GF-D8 (cell line): ENCODE results near the gene IMMP2L.

Experiments used
- DNase-seq: peaks from one replicate; lab custom pipeline; 2025; lab: John Stamatoyannopoulos, UW

The IMMP2L gene

GRCh38 chr7:110800984-110801383, 761.3 kb downstream of the IMMP2L start:
- DNase-seq: no peak

DNA sequence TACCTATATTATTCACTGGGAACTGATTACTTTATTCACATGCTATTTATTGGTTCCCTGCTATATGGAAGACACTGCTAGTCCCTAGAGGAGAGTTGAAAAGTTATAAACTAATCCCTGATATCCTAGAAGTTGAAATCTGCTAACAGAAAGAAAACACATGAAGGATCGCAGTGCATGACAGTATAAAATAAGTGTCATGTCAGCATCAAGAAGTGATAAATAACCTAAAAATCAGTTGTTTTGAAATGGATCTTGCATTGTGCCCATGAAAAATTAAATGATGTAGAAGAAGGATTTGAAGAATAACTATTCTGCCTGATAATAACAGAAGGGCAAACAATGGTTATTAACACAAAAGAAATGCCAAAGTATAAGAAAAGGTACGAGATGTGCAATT, 764.6 kb downstream of the IMMP2L start:
- no peak for DNase-seq

GRCh38 chr7:110790992-110791391, 771.3 kb downstream of the IMMP2L start:
- DNase-seq: no peak

DNA sequence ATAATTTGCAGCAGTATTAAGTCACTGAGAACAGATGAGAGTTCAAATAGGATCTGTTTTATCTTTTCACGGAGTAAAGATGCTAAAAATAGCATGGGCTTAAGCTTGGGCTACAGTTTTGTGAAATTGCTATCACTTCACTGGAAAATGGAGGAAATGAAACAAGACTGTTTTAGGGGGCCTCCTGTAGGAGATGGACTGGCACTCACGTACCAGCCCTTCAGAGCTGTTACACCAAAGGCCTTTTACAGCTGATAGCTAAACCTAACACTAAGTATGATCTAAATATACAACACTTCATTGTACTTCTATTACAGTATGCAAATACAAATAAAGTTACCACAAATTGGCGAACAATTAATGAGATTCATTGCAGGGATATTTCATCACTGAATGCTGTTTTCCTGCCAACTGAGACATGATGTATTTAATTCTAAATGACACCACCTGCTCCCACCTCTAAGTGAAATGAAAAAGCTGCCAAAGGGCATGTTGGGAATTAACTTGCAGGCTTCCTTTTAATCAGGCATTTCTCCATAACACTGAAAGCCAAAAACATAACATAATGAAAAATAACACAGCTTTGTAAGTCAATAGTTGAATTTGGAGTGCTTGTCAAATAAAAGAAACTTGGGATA, 775.8 kb downstream of the IMMP2L start:
- DNase-seq: no peak

- no peak for DNase-seq
These were observed 777.5 kb downstream of the IMMP2L start for GRCh38 chr7:110784749-110785148.

GRCh38 chr7:110780712-110781111, 781.6 kb downstream of the IMMP2L start:
- DNase-seq: no peak

GRCh38 chr7:110779339-110779738, 783.0 kb downstream of the IMMP2L start:
- DNase-seq: no peak

DNA sequence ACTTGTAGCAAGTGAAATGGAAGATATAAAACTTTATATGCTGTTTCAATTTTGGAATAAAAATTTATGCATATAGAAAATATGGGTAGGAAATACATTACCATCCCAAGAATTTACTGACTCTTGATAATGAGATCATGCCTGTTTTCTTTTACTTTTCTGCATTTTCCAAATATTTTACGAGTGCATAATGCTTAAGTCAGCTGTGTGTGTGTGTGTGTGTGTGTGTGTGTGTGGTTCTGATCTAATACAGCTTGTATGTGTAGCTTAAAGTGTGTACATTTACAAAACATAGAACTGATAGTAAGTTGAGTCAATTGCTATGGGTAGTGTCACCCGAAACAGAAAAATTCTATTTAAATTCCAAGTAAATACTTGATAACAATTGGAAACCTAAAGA, 787.2 kb downstream of the IMMP2L start:
- no peak for DNase-seq

- no peak for DNase-seq
These were observed 788.2 kb downstream of the IMMP2L start for GRCh38 chr7:110774071-110774470.

DNA sequence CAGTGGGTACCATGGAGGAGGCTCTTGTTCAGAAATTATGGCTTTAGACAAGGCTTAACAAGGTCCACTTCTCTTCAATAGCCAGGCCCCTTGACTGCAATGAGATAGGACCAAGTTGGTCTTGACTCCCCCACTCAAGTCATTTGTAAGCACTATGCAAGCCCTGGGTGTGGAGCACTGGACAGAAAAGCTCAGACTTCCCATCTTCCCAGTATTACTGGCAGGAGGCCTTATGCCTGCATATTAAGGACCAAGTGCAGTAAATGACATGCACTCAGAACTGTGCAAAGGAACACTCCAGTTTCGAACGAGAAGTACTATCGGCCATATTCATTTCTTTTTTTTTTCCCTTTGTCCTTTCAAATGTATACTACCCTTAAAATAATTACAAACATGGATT, 789.7 kb downstream of the IMMP2L start:
- DNase-seq: no peak

- DNase-seq: no peak
These were observed 790.6 kb downstream of the IMMP2L start for GRCh38 chr7:110771717-110772116.

- DNase-seq: no peak
These were observed 794.7 kb downstream of the IMMP2L start for GRCh38 chr7:110767550-110768110.

DNA sequence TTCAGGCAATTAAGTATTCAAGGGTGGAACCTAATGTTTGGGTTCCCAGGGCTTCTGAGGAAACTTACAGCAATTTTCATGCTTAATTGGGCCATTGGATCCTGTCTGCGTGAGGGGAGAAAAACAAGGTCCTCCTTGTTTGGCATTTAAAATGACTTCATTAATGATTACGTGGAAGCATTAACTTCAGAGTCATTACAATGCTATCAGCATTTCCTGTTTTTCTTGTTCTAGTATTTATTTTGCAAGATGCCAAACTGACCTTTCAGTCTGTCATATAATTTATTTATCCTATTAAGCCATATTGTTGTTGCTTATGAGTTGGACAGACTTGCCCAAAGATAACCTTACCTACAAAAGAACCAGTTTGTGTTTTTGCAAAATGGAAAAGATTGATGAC, 795.4 kb downstream of the IMMP2L start:
- no peak for DNase-seq

DNA sequence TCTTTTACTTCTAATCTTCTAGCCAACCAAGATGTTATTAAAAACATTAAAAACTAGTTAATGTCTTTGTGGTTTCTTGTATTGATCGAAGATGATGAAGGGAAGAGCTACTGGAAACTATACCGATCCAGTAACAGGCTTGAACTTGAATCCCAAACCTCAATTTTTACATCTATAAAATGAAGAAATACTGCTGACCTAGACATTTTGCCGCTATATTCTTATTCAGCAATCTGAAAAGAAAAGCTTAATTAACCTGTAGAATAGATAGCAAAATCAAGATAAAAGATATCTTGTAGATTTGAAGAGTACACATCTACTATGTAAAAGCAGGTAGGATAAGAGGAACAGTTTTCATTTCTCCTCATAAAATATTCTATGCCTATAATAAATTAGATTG, 797.4 kb downstream of the IMMP2L start:
- DNase-seq: no peak

DNA sequence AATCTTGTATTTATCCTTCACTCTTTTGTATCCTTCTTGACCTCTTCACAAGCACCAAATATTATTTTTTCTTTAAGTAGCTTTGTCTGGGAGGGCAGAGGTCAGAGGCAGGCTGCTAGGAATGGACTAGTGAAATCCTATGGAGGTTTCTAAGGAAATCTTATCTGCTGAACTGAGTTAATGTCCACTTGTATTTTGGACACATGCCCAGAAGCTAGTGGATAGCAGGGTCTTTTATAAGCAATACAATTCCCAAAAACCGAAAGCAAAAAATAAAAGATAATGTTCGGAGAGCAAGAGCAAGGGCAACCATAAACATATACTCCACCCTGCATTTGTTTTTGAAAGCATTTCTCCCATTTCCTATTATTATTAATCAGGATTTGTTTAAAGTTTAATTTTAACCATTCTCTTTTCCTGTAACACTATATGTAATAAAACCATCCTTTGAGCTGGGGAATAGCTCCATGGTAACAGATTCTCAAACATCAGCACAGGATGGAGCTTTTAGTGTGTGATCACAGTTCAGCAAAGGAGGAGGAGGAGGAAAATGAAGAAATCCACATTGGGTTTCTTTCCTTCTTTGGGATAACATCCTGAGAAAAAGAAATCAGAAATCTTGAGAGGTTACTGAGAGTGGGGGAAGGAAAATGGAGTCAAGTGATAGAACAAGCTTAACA, 799.6 kb downstream of the IMMP2L start:
- no peak for DNase-seq

- no peak for DNase-seq
These were observed 802.0 kb downstream of the IMMP2L start for GRCh38 chr7:110760341-110760740.

- no peak for DNase-seq
These were observed 803.2 kb downstream of the IMMP2L start for GRCh38 chr7:110759069-110759468.

DNA sequence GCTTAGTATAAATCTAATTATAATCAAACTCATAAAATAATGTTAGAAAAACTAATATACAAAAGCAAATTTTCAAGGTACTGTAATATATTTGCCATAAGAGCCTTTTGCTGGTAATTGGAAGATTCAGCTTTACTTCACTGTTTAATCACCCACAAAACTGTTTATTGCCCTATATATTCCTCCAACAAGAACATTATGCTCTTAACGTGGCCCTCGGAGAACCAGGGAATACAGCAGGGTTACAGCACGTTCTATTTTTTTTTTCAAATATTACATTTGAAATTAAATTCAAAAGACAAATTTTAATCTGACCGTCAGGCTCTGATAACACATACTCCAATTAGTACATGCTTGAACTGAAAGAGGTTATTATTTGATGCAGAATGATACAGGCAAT, 807.6 kb downstream of the IMMP2L start:
- DNase-seq: no peak

GRCh38 chr7:110750931-110751605, 811.2 kb downstream of the IMMP2L start:
- DNase-seq: no peak

GRCh38 chr7:110733221-110733620, 829.1 kb downstream of the IMMP2L start:
- peak; percentile 3 for DNase-seq

- DNase-seq: no peak
These were observed 837.5 kb downstream of the IMMP2L start for GRCh38 chr7:110724811-110725210.

DNA sequence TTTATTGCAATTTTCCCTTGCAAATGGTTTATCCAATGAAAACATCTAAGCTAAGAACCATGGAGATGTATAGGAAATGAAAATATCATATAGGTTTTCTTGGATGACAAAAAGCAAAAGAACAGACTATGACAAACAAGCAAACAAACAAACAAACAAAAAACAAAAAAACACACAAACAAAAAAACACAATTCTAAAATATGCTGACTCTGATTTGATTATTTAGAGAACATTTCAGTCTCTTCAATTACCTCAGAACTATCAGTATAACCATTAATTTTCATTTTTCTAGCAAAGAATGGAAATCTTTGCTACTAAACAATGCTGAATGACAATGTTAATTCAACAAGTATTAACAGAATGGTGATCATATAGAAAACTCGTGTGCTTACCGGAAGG, 840.9 kb downstream of the IMMP2L start:
- DNase-seq: no peak

DNA sequence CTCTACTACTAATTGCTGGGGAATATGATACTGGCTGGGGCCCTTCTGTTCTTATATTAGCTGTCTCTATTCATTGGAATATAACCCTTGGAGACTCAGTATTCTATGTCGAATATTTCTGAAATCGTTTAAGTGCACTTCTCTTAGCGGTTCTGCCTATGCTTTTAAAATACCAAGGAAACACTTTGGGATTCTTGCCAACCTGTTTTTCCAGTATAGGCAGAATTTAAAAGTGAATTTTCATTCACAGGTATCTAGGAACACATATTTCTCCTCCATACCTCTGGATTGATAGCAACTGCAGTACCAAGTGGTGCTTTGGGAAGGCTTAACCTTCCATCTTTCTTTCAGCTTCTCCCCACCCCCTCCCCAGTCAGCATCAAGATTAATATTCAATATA, 841.7 kb downstream of the IMMP2L start:
- no peak for DNase-seq
